Diencephalon (tissue), 1 donor: ENCODE results near the gene ANOS1. TPM values are rescaled to one million over a fixed set of nuclear protein-coding genes. Genes with fewer than 3 reads are reported as not detected.

Source experiments
- total RNA-seq: library from RNA; depleted of rRNA; stranded (reverse); fragments of >200 nt; gene quantifications from one replicate; pipeline ENCODE4 v1.2.3, GENCODE V29; 2014

The ANOS1 gene
- total RNA-seq: 92.7 TPM

GRCh38 chrX:8731559-8732395 is at the start of gene ANOS1:
Gene ANOS1, minus strand, starts transcription at chrX:8732137. Its CDS starts 101 bp downstream, at chrX:8732036.

Other genes starting within 250 kb of the ANOS1 start
- gene FAM9A, start 69.2 kb upstream of the ANOS1 start, total RNA-seq: not detected